DOHH2 (cell line): ENCODE measurements around the gene PHLPP1.

ENCODE experiments used
- EZH2phosphoT487 ChIP-seq: fragments of 200-600 bp; sonication (generic); IDR thresholded peaks from 2 replicates; pipeline ENCODE4 v1.6.1; 2017; ENCODE audit warnings: borderline replicate concordance, mild to moderate bottlenecking, antibody characterized with exemption, low read length, moderate library complexity, mixed read lengths
- TF ChIP-seq, protein P1 (sequence below): fragments of 200-600 bp; sonication (generic); IDR thresholded peaks from one replicate; pipeline ENCODE4 v1.5.1; 2014; ENCODE audit warnings: antibody characterized with exemption, mild to moderate bottlenecking, low read depth, low read length; ENCODE audit not compliant: poor library complexity, severe bottlenecking

DNA sequence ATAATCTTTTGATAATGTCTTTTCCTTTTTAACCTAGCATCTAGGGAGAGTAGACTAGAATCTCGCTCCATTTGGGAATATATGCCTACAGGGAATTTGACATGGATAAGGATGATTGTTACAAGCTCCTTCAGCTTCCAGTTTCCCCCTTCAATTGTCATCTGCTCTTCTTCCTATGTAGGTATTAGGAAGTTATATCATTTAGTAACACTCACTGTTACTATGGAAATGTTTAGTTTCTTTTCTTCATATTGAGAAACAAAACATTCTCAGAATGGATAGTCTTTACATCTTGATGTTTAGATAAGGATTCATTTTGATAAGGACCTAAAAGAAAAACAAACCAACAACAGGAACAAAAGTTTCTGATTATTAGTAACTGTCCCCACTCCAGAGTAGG lies 127.6 kb downstream of the PHLPP1 start:
- TF ChIP-seq, protein P1, sequence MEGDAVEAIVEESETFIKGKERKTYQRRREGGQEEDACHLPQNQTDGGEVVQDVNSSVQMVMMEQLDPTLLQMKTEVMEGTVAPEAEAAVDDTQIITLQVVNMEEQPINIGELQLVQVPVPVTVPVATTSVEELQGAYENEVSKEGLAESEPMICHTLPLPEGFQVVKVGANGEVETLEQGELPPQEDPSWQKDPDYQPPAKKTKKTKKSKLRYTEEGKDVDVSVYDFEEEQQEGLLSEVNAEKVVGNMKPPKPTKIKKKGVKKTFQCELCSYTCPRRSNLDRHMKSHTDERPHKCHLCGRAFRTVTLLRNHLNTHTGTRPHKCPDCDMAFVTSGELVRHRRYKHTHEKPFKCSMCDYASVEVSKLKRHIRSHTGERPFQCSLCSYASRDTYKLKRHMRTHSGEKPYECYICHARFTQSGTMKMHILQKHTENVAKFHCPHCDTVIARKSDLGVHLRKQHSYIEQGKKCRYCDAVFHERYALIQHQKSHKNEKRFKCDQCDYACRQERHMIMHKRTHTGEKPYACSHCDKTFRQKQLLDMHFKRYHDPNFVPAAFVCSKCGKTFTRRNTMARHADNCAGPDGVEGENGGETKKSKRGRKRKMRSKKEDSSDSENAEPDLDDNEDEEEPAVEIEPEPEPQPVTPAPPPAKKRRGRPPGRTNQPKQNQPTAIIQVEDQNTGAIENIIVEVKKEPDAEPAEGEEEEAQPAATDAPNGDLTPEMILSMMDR = no peak
- no peak for TF ChIP-seq EZH2phosphoT487
